Neural progenitor cell (in vitro differentiated cells): Measurements from ENCODE around the gene GSTK1. TPM values are rescaled to one million over a fixed set of nuclear protein-coding genes. Genes with fewer than 3 reads are reported as not detected.

Experiments used
- DNase-seq: peaks from one replicate; pipeline ENCODE4 v3.0.0-alpha.2; 2016; ENCODE audit warnings: low spot score
- H2AFZ ChIP-seq: fragments of 200-600 bp; sonication (generic); replicated peaks from 2 replicates; pipeline ENCODE4 v1.6.1; 2016; ENCODE audit warnings: antibody characterized with exemption
- H3F3A ChIP-seq: fragments of 200-600 bp; sonication (generic); 2 replicates; pipeline ENCODE4 v1.6.1; 2016; ENCODE audit warnings: antibody characterized with exemption, low read depth
- H3K27ac ChIP-seq: fragments of 200-600 bp; sonication (generic); 2 replicates; pipeline ENCODE4 v1.5.1; 2016; ENCODE audit warnings: mild to moderate bottlenecking
- H3K27me3 ChIP-seq: fragments of 200-600 bp; sonication (generic); 2 replicates; pipeline ENCODE4 v1.6.1; 2016; ENCODE audit warnings: mild to moderate bottlenecking, moderate library complexity
- H3K36me3 ChIP-seq: fragments of 200-600 bp; sonication (generic); 2 replicates; pipeline ENCODE4 v1.5.1; 2016
- H3K4me1 ChIP-seq: fragments of 200-600 bp; sonication (generic); 2 replicates; pipeline ENCODE4 v1.6.1; 2016; ENCODE audit warnings: mixed run types
- H3K4me2 ChIP-seq: fragments of 200-600 bp; sonication (generic); 2 replicates; pipeline ENCODE4 v1.6.1; 2016
- H3K4me3 ChIP-seq: fragments of 200-600 bp; sonication (generic); 2 replicates; pipeline ENCODE4 v1.5.1; 2016
- H3K79me2 ChIP-seq: fragments of 200-600 bp; sonication (generic); 2 replicates; pipeline ENCODE4 v1.6.1; 2016; ENCODE audit warnings: low read depth
- H3K9ac ChIP-seq: fragments of 200-600 bp; sonication (generic); 2 replicates; pipeline ENCODE4 v1.6.1; 2016
- H3K9me3 ChIP-seq: fragments of 200-600 bp; sonication (generic); 2 replicates; pipeline ENCODE4 v1.5.1; 2016; ENCODE audit warnings: low read depth
- H4K20me1 ChIP-seq: fragments of 200-600 bp; sonication (generic); 2 replicates; pipeline ENCODE4 v1.6.1; 2016; ENCODE audit warnings: low read depth
- H3K27ac Mint-ChIP-seq: 3 replicates; pipeline ENCODE4 v1.8.0; 2021; ENCODE audit warnings: mixed read lengths
- H3K27me3 Mint-ChIP-seq: 2 replicates; pipeline ENCODE4 v1.8.0; 2022; ENCODE audit warnings: low read depth, mild to moderate bottlenecking, inconsistent platforms, moderate library complexity, mixed read lengths; ENCODE audit not compliant: insufficient read depth
- H3K36me3 Mint-ChIP-seq: 3 replicates; pipeline ENCODE4 v1.8.0; 2021; ENCODE audit warnings: mixed read lengths
- H3K4me1 Mint-ChIP-seq: 3 replicates; pipeline ENCODE4 v1.8.0; 2021; ENCODE audit warnings: mixed read lengths
- H3K4me3 Mint-ChIP-seq: 3 replicates; pipeline ENCODE4 v1.8.0; 2021; ENCODE audit warnings: mild to moderate bottlenecking, moderate library complexity, mixed read lengths
- H3K9me3 Mint-ChIP-seq: 3 replicates; pipeline ENCODE4 v1.8.0; 2020; ENCODE audit warnings: mixed read lengths
- CTCF ChIP-seq: fragments of 200-600 bp; sonication (generic); IDR thresholded peaks from 2 replicates; pipeline ENCODE4 v1.5.1; 2017; ENCODE audit warnings: antibody characterized with exemption, mild to moderate bottlenecking
- EZH2 ChIP-seq: fragments of 200-600 bp; sonication (generic); IDR thresholded peaks from 2 replicates; pipeline ENCODE4 v1.6.1; 2017; ENCODE audit warnings: antibody characterized with exemption, mild to moderate bottlenecking, moderate library complexity
- EZH2phosphoT487 ChIP-seq: fragments of 200-600 bp; sonication (generic); IDR thresholded peaks from 2 replicates; pipeline ENCODE4 v1.6.1; 2017; ENCODE audit warnings: antibody characterized with exemption
- total RNA-seq: library from RNA; depleted of rRNA; stranded (reverse); fragments of >200 nt; gene quantifications from 2 replicates; pipeline ENCODE4 v1.2.3, GENCODE V29; 2015; ENCODE audit warnings: low replicate concordance

GSTK1 gene
- total RNA-seq, 1 donor from 2014 or later, result 45.3 TPM

- Mint-ChIP-seq H3K9me3 (peaks cover 2% of the 10 kb centered on the region), H3K27me3 (no peaks in the 10 kb centered on the region), H3K36me3 (no peaks in the 10 kb centered on the region), H3K27ac (no peak overlapping the region), H3K4me1 (peaks cover 11% of the 10 kb centered on the region), H3K4me3 (no peak overlapping the region)
- Histone ChIP-seq H3K9me3 (no peaks in the 10 kb centered on the region), H3K36me3 (no peaks in the 10 kb centered on the region), H2AFZ (no peak overlapping the region), H3K79me2 (no peaks in the 10 kb centered on the region), H3K27ac (no peak overlapping the region), H3K4me2 (no peak overlapping the region), H3K9ac (no peak overlapping the region), H4K20me1 (no peaks in the 10 kb centered on the region), H3K4me3 (no peak overlapping the region), H3K27me3 (peaks cover 25% of the 10 kb centered on the region), H3K4me1 (no peaks in the 10 kb centered on the region), H3F3A (no peaks in the 10 kb centered on the region)
- no peak for TF ChIP-seq CTCF
- TF ChIP-seq EZH2phosphoT487, result no peak
- no peak for TF ChIP-seq EZH2
- no peak for DNase-seq
Observed at GRCh38 chr7:143247372-143247771, 15.9 kb upstream of the GSTK1 start.

- Mint-ChIP-seq H3K27me3 (no peaks in the 10 kb centered on the region), H3K9me3 (peaks cover 12% of the 10 kb centered on the region), H3K4me1 (peaks cover 2% of the 10 kb centered on the region), H3K27ac (no peak overlapping the region), H3K4me3 (no peak overlapping the region), H3K36me3 (no peaks in the 10 kb centered on the region)
- no peaks in the 10 kb centered on the region for H3K9me3 ChIP-seq
- H3F3A ChIP-seq, result no peaks in the 10 kb centered on the region
- no peak overlapping the region for H3K4me3 ChIP-seq
- H3K4me2 ChIP-seq, result no peak overlapping the region
- no peaks in the 10 kb centered on the region for H3K36me3 ChIP-seq
- no peak for DNase-seq
- H3K4me1 ChIP-seq, result no peaks in the 10 kb centered on the region
- H2AFZ ChIP-seq, result no peak overlapping the region
- H3K79me2 ChIP-seq, result no peaks in the 10 kb centered on the region
- no peak overlapping the region for H3K9ac ChIP-seq
- TF ChIP-seq CTCF (no peak), EZH2phosphoT487 (no peak), EZH2 (no peak)
- no peak overlapping the region for H3K27ac ChIP-seq
- no peaks in the 10 kb centered on the region for H4K20me1 ChIP-seq
- H3K27me3 ChIP-seq, result peaks cover 25% of the 10 kb centered on the region
Observed at GRCh38 chr7:143248761-143249354, 14.4 kb upstream of the GSTK1 start.

- no peak for DNase-seq
- Histone ChIP-seq H3K9me3 (no peaks in the 10 kb centered on the region), H3K79me2 (no peaks in the 10 kb centered on the region), H3K4me2 (no peak overlapping the region), H3F3A (no peaks in the 10 kb centered on the region), H3K4me1 (no peaks in the 10 kb centered on the region), H3K4me3 (no peak overlapping the region), H4K20me1 (no peaks in the 10 kb centered on the region), H3K27ac (no peak overlapping the region), H3K27me3 (peaks cover 14% of the 10 kb centered on the region), H3K36me3 (no peaks in the 10 kb centered on the region), H2AFZ (no peak overlapping the region), H3K9ac (no peak overlapping the region)
- Mint-ChIP-seq H3K27ac (no peak overlapping the region), H3K27me3 (no peaks in the 10 kb centered on the region), H3K4me3 (no peak overlapping the region), H3K36me3 (no peaks in the 10 kb centered on the region), H3K4me1 (no peaks in the 10 kb centered on the region), H3K9me3 (peaks cover 16% of the 10 kb centered on the region)
- no peak for TF ChIP-seq EZH2
- TF ChIP-seq EZH2phosphoT487, result no peak
- TF ChIP-seq CTCF, result no peak
Observed at GRCh38 chr7:143250199-143250598, 13.0 kb upstream of the GSTK1 start.
